D341Med (cell line): Measurements from ENCODE around the gene PCNX4.

Experiments used
- DNase-seq: peaks from one replicate; pipeline ENCODE4 v3.0.0; 2012; ENCODE audit warnings: low spot score

PCNX4 gene

DNA sequence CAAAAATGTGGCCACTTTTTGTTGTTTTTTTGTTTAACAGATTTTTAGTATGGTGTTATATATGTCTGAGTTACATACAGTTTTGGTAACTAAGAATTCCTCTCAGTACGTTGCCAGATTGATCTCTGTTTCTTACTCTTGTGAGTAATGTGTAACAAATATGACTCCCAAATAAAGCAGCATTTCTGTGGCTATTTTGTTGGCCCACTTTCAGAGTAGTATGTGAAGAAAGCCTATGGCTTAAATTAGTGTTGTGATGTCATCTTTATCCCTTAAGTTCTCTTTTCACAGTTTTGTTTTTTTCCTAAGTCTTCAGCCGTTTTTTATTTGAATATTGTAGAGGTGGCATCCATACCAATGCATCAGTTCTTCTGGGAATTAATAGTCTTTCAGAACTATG lies 10.7 kb downstream of the PCNX4 start:
- no peak for DNase-seq

DNA sequence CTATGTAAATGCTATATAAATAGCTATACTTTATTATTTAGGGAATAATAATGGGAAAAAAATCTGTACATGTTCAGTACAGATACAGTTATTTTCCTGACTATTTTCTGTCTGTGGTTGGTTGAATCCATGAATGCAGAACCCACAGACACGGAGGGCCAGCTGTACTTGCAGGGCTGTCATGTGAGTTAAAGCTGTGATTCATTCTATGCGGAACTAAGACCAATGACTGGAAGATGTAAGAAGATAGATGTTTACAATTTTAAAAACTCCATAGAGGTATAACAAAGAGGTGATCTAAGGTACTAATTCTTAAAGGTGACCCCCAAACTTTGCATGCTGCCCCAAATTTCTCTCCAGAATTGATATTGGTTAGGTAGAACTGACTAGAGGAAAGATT lies 14.6 kb downstream of the PCNX4 start:
- no peak for DNase-seq

DNA sequence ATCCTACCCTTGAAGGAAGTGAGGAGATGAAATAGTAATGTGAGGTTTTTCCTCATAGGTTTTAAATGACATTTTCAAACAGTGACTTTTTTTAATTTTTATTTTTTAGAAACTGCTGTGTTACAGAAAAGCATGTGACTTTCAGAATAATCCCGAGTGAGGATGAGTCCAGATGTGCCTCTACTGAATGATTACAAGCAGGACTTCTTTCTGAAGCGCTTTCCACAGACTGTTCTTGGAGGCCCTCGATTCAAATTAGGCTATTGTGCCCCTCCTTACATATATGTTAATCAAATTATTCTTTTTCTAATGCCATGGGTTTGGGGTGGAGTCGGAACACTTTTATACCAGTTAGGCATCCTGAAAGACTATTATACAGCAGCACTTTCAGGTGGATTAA lies 15.8 kb downstream of the PCNX4 start:
- no peak for DNase-seq

DNA sequence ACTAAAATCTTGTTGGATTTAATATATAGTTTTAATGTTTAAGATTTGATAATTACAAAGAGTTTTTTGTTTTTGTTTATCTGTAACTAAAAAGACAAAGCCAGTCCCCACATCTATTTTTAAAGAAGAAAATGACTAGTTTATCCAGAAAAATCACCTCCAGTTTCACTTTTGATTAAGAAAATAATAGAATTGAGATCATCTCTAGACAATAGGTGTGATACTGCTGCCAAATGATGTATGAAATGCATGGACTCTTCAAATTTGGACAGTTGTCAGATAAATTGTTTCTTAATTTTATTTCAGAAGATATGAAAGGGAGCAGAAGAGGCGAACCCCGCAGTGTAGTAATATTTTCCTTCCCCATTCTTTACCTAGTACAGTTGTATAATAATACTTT lies 20.0 kb downstream of the PCNX4 start:
- no peak for DNase-seq

DNA sequence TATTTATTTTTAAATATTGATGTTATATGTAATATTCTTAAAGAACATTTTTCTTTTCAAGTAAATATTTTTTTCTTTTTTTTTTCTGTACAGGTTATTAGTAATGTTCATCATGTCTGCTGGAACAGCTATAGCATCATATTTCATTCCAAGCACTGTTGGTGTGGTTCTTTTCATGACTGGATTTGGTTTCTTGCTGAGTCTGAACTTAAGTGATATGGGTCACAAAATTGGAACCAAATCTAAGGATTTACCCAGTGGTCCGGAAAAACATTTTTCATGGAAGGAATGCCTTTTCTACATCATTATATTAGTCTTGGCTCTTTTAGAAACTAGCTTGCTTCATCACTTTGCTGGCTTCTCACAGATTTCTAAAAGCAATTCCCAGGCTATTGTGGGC lies 23.2 kb downstream of the PCNX4 start:
- DNase-seq, result no peak

DNA sequence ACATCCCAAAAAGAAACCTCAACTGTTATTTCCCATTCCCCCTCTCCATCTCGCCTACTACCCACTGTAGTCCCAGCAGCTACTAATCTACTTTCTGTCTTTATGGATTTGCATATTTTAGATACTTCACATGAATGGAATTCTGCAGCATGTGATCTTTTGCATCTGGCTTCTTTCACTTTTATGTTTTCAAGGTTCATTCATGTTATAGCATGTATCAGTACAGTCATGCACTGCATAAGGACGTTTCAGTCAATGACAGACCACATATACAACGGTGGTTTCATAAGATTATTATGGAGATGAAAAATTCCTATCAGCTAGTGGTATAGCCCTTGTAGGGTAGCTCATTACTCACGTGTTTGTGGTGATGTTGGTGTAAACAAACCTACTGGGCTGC lies 24.5 kb downstream of the PCNX4 start:
- no peak for DNase-seq

DNA sequence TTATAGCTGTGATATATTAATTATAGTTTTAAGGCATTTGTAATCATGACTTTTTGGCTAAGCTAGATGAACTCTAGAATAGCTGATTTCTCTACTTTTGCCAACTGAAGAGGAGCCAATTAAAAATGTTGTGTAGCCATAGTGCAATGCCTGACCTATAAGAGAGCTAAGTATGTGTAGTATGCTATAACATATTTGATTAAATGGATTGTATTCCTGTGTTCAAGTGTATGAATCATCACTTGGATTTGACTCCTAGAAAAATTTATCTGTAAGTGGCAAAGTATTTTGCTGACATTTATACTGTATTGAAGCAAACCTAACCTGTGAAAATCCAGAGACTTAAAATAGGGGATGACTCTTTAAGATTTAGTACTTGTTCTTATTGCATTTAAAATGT lies 34.2 kb downstream of the PCNX4 start:
- DNase-seq, result no peak

DNA sequence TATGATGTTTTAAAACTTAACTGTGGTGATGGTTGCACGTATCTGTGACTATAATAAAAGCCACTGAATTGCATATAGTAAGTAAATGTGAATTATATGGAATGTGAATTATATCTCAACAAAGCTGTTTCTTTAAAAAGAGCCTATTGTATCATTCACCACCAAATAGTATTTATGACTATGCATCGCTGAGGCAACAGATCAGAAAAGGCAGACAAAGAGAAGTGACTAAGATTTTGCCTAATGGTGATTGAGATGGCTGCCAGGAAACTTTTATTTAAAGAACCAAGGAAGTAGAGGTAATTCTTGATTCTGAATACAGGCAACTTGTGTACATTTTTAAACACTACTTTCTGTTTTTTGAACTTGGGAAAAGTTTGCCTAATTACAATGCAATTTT lies 41.8 kb downstream of the PCNX4 start:
- no peak for DNase-seq

DNA sequence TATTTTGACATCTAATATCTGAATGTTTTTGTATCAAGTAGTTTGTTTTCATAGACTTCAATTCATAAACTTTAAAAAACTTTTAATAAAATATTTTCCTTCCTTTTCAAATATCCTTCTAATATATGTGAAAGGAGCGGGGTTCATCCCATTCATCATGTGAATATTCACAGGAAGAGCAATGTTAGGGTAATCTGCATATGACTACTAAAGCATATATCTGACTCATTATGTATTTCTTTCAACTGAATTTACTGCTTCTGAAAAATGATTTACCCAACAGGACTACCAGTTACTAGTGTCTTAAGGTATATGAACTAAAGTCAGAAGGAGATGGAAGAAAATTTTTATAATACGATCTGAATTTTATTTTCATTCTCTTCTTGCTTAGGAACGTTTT lies 43.0 kb downstream of the PCNX4 start:
- DNase-seq, result no peak

DNA sequence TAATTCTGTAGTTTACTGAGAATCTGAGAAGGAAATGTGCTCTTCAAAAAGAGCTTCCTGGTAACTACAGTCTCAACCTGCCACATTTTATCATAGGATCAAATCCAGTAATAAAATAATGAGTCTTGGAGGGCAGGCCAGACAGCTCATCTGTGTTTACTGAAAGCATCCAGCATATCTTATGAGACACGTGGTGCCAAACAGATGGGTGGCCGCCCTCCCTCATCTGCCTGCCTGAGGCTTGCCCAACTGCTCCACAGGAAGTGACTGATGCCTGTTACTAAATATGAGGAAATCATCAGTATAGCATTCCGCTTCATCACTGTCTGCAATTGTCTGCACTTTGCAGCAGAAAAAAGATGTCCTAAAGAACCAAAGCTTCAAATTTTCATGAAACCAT lies 60.0 kb downstream of the PCNX4 start:
- DNase-seq, result peak; percentile 77

DNA sequence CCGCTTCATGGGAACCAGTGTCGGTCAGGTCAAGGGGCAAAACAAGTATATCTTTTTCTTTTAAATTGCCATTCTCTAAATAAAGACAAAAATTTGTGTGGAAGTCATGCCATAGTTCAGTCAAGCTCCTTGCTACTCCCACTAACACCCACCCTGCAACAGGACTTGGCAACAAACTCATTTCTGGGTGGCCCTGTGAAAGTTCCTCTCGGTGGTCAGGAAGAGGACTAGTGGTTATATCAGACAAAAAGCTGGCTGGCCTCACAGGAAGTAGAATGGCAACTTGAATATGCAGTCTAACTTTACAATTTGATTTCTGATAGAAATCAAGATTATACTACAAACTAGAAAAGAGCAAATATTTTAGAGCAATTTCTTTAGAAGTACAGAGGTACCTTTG lies 62.3 kb downstream of the PCNX4 start:
- DNase-seq, result no peak

DNA sequence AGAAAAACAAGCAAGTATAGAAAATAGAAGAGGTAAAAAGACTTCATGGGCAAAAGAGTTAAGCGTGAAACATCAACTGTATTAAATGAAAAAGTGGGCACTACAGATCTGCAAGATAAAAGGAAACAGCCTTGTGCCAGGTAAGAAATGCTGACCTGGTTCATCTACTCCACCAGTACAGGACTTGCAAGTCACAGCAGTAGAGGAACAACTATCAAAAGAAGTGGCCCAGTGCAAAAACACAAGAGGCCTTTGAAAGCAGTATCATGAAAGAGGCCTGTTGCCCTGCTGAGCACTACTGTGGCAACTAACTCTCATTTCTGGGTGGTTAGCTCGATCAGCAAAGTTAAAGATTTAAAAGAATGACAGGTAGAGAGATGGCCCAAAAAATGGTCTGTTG lies 62.9 kb downstream of the PCNX4 start:
- DNase-seq, result no peak

DNA sequence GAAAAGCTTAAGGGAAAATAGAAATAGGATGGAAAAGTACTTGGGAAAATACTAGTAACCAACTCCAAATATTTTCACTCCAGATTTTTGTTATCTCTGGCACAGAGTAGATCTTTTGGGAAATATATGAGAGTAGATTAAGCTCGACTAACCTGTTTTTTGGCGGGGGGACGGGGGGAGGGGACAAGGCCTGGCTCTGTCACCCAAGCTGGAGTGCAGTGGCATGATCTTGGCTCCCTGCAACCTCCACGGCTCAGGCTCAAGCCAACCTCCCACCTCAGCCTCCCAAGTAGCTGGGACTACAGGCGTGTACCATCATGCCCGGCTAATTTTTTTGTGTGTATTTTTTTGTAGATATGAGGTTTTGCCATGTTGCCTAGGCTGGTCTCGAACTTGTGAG lies 68.7 kb downstream of the PCNX4 start:
- no peak for DNase-seq

DNA sequence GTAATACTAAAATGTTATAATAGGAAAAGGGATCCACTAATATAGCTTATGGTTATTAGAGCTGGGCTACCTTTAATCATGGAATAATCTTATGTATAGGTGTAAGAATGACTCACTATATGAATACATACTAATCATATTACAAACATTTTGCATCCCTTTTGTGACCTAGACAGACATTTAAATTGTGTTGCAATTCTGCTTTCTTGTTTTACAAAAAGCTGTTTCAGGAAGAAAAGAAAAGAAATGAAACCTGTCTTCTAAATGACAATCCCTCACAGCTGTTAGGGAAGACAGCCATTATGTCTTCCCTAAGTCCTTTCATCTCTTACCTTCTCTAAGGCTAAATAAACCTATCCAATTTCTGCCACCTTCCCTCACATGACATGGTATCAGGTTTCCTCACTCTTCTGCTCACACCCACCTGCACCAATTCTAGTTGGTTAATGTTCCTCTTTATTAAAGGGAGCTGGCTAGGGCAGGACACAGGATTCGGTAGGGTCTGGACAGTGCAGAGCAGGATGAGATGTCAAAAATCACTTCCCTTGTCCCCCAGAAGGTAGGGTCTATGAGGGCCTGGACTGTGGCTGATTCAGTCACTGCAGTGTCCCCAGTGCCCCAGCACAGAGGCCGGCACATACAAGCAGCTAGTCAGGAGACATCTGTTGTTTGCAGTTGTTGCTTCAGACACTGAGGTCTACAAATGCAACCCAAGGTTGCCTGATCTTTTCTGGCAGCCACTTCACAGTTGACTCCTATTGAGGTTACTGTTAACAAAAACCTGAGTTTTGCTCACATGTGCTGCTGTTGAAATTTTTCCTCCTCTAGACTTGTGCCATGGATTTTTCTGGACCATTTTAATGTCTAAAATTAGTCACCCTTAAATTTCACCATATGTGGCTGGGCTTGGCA lies 69.7 kb downstream of the PCNX4 start:
- DNase-seq, result no peak

DNA sequence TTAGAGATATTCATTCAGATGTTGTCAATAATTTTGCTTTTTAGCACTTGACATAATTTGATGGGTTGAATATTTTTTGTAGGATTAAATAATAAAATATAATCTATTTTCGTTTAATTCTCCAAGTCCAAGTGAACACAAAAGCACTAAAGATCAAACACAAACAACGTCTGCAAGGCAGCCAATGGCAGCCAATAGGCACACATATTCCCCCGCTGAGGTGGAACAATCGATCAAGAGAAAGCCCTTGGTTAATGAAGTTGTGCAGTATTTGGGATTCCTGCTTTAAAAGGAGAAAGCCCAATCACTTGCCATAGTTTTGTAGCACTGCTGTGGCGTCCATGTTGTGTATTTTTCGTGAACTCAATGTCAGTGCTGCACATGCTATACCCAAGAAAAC lies 72.0 kb downstream of the PCNX4 start:
- DNase-seq, result no peak

DNA sequence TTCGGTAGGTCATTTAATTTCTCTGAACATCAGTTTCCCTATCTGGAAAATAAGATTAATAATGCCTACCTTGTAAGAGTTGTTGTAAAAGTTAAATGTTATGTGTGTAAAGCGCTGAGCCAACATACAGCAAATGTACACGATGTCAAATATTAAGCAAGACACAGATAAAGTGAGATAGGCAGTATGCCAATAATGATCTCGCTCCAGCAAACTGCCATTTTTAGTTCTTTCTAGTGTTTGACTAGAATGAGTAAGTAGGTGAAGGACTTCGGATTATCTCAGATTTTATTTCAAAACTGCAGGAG lies 72.6 kb downstream of the PCNX4 start:
- DNase-seq, result no peak

DNA sequence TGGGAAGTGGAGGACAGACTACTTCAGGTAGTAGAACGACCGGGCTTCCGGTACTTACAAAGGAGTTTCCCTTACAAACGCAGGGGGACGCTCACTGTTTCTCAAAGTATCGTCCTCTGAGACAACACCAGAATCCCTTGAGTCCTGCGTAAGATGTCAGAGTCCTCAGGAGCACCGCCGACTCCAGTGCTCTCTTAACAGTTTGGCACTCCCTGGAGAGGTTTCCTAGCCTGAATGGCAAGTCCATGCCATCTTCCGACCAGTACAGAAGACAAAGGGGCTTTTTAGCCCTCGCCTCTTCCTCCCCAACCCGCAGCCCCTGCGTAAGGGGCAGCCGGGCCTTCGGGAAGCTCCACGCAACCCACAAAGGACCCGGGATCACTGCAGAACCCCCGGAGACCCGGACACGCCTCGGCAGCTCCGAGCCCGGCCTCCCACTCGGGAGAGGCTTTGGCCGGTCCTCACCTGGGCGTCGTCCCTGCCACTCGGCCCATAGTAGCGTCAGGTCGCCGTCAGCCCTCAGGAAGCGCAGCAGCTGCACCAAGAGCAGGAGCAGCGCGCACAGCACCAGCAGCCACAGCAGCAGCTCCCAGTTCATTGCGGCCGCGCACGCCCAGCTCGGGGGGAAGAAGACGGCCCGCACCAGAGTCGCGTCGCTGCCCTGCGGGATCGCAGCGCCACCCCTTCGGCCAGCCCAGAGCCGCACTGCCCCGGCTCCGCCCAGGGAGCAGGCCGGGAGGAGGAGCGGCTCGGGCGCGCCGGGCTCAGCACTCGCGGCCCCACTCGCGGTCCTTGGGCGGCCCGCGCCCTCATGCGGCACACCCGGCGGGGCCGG lies 73.2 kb downstream of the PCNX4 start, which contains the start of gene DHRS7:
DHRS7 (minus strand) TSS at position 687 of the 835 bp plus-strand sequence; CDS start at position 598, 89 bp downstream.
- peak; percentile 83 for DNase-seq

DNA sequence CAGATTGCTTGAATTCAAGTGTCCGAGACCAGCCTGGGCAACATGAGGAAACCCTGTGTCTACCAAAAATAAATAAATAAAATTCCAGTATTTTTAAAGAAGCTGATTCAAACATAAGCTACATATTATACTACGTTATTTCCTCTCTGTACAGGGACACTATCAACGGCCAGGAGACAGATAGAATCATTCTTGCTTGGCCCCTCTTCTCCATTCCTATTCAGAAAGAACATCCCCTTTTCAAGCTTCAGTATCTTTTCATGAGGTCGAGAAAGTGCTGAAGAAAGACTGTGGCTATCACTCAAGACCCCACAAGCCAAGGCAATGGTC lies 73.8 kb downstream of the PCNX4 start:
- no peak for DNase-seq

DNA sequence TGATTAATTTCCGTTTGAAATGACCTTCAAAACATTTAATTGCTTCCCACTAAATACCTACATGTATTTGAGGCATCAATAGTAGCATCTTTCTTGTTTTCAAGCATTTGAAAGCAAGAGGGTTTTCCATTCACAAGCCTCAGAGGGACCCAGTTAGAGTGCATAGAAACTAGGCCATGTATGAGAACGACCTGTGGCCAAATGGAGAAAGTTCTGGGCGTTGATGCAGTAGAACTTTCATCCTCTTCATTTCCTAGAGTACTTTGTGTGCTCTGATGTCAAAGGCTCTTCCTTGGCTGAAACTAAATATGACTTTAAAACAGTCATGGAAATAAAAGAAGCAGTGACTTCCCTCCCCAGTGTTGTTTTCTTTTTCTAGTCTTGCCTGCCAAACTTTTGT lies 74.4 kb downstream of the PCNX4 start:
- DNase-seq, result no peak

DNA sequence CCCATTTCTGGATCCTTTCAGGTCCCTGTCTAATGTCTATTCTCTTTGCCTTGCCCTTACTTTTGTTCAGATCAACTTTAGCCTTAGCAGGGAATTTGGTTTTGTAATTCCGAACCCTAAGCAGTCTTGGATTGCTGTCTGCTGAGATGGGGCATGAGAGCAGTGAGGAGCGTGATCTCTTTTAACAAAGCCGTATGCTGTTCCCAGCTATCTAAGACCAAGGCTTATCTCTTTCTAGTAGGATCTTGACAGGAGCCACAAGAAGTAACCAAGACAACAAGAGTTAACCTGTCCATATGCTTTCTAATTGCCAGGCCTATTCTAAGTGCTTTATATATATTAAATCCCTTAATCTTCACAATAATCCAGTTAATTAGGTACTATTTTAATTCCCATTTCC lies 78.0 kb downstream of the PCNX4 start:
- DNase-seq, result peak; percentile 55

DNA sequence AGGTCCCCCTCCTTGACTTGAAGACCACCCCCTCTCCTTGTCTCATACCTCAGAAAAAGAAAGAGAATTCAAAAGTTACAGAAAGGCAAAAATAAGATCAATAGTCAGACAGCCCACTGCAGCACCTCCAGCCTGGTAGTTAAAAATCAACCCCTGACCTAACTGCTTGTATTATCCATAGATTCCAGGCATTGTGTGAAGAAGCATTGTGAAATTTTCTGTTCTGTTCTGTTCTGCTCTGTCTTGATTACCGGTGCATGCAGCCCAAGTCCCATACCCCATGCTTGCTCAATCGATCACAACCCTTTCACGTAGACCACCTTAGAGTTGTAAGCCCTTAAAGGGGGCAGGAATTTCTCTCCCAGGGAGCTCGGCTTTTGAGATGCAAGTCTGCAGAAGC lies 79.2 kb downstream of the PCNX4 start:
- no peak for DNase-seq

DNA sequence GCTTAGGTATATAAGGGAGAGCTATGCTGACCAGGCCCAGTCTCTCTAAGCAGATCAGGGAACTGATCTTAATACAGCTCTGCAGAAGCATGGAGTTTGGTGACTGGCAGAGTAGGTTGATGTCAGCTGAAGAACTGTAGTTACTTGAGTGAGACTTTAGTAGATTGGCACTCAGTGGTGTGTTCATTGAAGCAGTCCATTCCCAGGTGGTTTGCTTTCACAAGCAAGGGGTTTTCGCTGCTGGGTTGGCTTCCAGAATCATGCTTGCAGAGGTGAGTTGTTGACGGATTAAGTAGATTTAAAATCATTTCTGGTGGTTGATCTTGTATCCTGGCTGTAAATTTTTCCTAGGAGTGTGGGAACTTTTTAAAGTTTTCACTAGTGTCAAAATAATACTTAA lies 80.0 kb downstream of the PCNX4 start:
- no peak for DNase-seq
